SK-N-SH (cell line): ENCODE data around the gene GASK1A. TPM values are rescaled to one million over a fixed set of nuclear protein-coding genes. Genes with fewer than 3 reads are reported as not detected.

ENCODE experiments used
- CTCF ChIA-PET: fragments of 300-600, 350-600 bp; formaldehyde crosslinking; extraction: SDS; loops from one replicate; lab custom pipeline; 2021; lab: Yijun Ruan, JAX
- POLR2A ChIA-PET: fragments of 350-600 bp; sonication (Branson Sonifier 250); formaldehyde crosslinking; extraction: SDS; loops from one replicate; lab custom pipeline; 2020; ENCODE audit warnings: antibody characterized with exemption, inconsistent platforms; lab: Yijun Ruan, JAX
- DNase-seq: peaks from one replicate; pipeline ENCODE4 v3.0.0; 2012
- H2AFZ ChIP-seq: fragments of 200-600 bp; sonication (generic); 2 replicates; pipeline ENCODE4 v1.8.1; 2016; ENCODE audit warnings: antibody characterized with exemption, mild to moderate bottlenecking, low read depth
- H3F3A ChIP-seq: fragments of 200-600 bp; sonication (generic); replicated peaks from 2 replicates; pipeline ENCODE3; 2016; ENCODE audit warnings: antibody characterized with exemption, mild to moderate bottlenecking; ENCODE audit not compliant: insufficient read depth
- H3K27ac ChIP-seq, 2 experiments: fragments of 200-500 bp in 1 of 2; fragments of 200-600 bp in 1 of 2; sonication (Bioruptor generic) in 1 of 2; sonication (generic), shearing (Covaris generic) in 1 of 2; 2 replicates each; pipeline versions ENCODE4 v1.5.1 to v1.6.1; 2014 to 2016; ENCODE audit warnings: low read depth in 2 of 2, inconsistent platforms in 1 of 2, low read length in 1 of 2, mild to moderate bottlenecking in 1 of 2, mixed read lengths in 1 of 2
- H3K27me3 ChIP-seq: fragments of 200-600 bp; sonication (generic), shearing (Covaris generic); 2 replicates; pipeline ENCODE4 v1.6.1; 2016; ENCODE audit warnings: mixed run types; ENCODE audit not compliant: insufficient read depth
- H3K36me3 ChIP-seq, 2 experiments: fragments of 200-500 bp in 1 of 2; fragments of 200-600 bp in 1 of 2; sonication (Bioruptor generic) in 1 of 2; sonication (generic) in 1 of 2; replicated peaks in 1 of 2; 2 replicates each; pipeline versions ENCODE3 to v1.5.1; 2014 to 2016; ENCODE audit warnings: low read length in 1 of 2, mild to moderate bottlenecking in 1 of 2; ENCODE audit not compliant: insufficient read depth in 2 of 2, control insufficient read depth in 1 of 2
- H3K4me1 ChIP-seq, 2 experiments: fragments of 200-500 bp in 1 of 2; fragments of 200-600 bp in 1 of 2; sonication (Bioruptor generic) in 1 of 2; sonication (generic), shearing (Covaris generic) in 1 of 2; 2 replicates each; pipeline versions ENCODE4 v1.5.1 to v1.6.1; 2014 to 2016; ENCODE audit warnings: low read depth in 1 of 2, low read length in 1 of 2, mixed run types in 1 of 2; ENCODE audit not compliant: insufficient read depth in 2 of 2, control insufficient read depth in 1 of 2
- H3K4me2 ChIP-seq: fragments of 200-600 bp; sonication (generic), shearing (Covaris generic); 2 replicates; pipeline ENCODE4 v1.6.1; 2017; ENCODE audit warnings: mixed run types
- H3K4me3 ChIP-seq, 2 experiments: fragments of 200-500 bp in 1 of 2; fragments of 200-600 bp in 1 of 2; sonication (Bioruptor generic) in 1 of 2; sonication (generic), shearing (Covaris generic) in 1 of 2; 2 replicates each; pipeline versions ENCODE4 v1.5.1 to v1.8.1; 2014 to 2016; ENCODE audit warnings: low read depth in 2 of 2, inconsistent platforms in 1 of 2, low read length in 1 of 2, mild to moderate bottlenecking in 1 of 2, mixed read lengths in 1 of 2, moderate library complexity in 1 of 2
- H3K79me2 ChIP-seq: fragments of 200-600 bp; sonication (generic); 2 replicates; pipeline ENCODE4 v1.8.1; 2017; ENCODE audit warnings: mild to moderate bottlenecking; ENCODE audit not compliant: insufficient read depth
- H3K9ac ChIP-seq: fragments of 200-600 bp; sonication (generic); 2 replicates; pipeline ENCODE4 v1.6.1; 2017; ENCODE audit warnings: mixed run types
- H3K9me2 ChIP-seq: fragments of 200-600 bp; sonication (generic); 2 replicates; pipeline ENCODE4 v1.6.1; 2017; ENCODE audit warnings: mixed run types
- H3K9me3 ChIP-seq: fragments of 200-600 bp; sonication (generic); 2 replicates; pipeline ENCODE4 v1.6.1; 2017; ENCODE audit warnings: mixed run types, mild to moderate bottlenecking, moderate library complexity
- H4K20me1 ChIP-seq: fragments of 200-600 bp; sonication (generic); 2 replicates; pipeline ENCODE4 v1.6.1; 2017; ENCODE audit warnings: mild to moderate bottlenecking, mixed run types; ENCODE audit not compliant: insufficient read depth
- CTCF ChIP-seq: fragments of 200-600 bp; sonication (generic); IDR thresholded peaks from 2 replicates; pipeline ENCODE4 v1.6.1; 2017; ENCODE audit warnings: antibody characterized with exemption, mild to moderate bottlenecking, moderate library complexity
- EP300 ChIP-seq, 2 experiments: IDR thresholded peaks; 2 replicates each; pipeline versions ENCODE4 v1.4.0 to v1.6.1; 2012; ENCODE audit warnings: borderline replicate concordance in 1 of 2, low read depth in 1 of 2, low read length in 1 of 2
- FOSL2 ChIP-seq: IDR thresholded peaks from 2 replicates; pipeline ENCODE4 v1.4.0; 2012; ENCODE audit warnings: low read depth, mild to moderate bottlenecking, moderate library complexity, borderline replicate concordance
- FOXJ3 ChIP-seq: sonication (generic); formaldehyde crosslinking; IDR thresholded peaks from 2 replicates; pipeline ENCODE4 v1.5.1; 2020; ENCODE audit warnings: mild to moderate bottlenecking, missing genetic modification reagents
- FOXM1 ChIP-seq: IDR thresholded peaks from 2 replicates; pipeline ENCODE4 v1.4.0; 2012; ENCODE audit warnings: low read depth, mild to moderate bottlenecking
- GABPA ChIP-seq: IDR thresholded peaks from 2 replicates; pipeline ENCODE4 v1.4.0; 2012; ENCODE audit warnings: low read depth, mild to moderate bottlenecking
- GATA2 ChIP-seq: sonication (generic); formaldehyde crosslinking; IDR thresholded peaks from 2 replicates; pipeline ENCODE4 v1.5.0; 2020; ENCODE audit warnings: mild to moderate bottlenecking, missing genetic modification reagents
- MAX ChIP-seq: IDR thresholded peaks from 2 replicates; pipeline ENCODE4 v1.4.0; 2012; ENCODE audit warnings: low read depth
- MEF2A ChIP-seq: IDR thresholded peaks from 2 replicates; pipeline ENCODE4 v1.4.0; 2012; ENCODE audit warnings: low read depth, borderline replicate concordance
- NRF1 ChIP-seq: IDR thresholded peaks from 2 replicates; pipeline ENCODE4 v1.6.1; 2012; ENCODE audit warnings: low read depth, mild to moderate bottlenecking, low read length
- PBX3 ChIP-seq: IDR thresholded peaks from 2 replicates; pipeline ENCODE4; 2012
- POLR2AphosphoS5 ChIP-seq: IDR thresholded peaks from 2 replicates; pipeline ENCODE4 v1.6.1; 2012; ENCODE audit warnings: low read depth, low read length
- RAD21 ChIP-seq: IDR thresholded peaks from 2 replicates; pipeline ENCODE4 v1.6.1; 2012; ENCODE audit warnings: mild to moderate bottlenecking, low read length
- REST ChIP-seq: IDR thresholded peaks from 2 replicates; pipeline ENCODE4 v1.6.1; 2012; ENCODE audit warnings: mild to moderate bottlenecking, low read depth, low read length, moderate library complexity
- RFX5 ChIP-seq: IDR thresholded peaks from 2 replicates; pipeline ENCODE4 v1.6.1; 2012; ENCODE audit warnings: mild to moderate bottlenecking, improper control_type of control experiment, low read length
- RXRA ChIP-seq: IDR thresholded peaks from 2 replicates; pipeline ENCODE4 v1.4.0; 2012; ENCODE audit warnings: low read depth, mild to moderate bottlenecking, borderline replicate concordance
- SIN3A ChIP-seq: IDR thresholded peaks from 2 replicates; pipeline ENCODE4 v1.6.1; 2012; ENCODE audit warnings: low read depth, mild to moderate bottlenecking, low read length, moderate library complexity, borderline replicate concordance
- TAF1 ChIP-seq: IDR thresholded peaks from 2 replicates; pipeline ENCODE4 v1.6.1; 2012; ENCODE audit warnings: low read depth, mild to moderate bottlenecking, low read length, moderate library complexity, borderline replicate concordance
- TCF12 ChIP-seq: IDR thresholded peaks from 2 replicates; pipeline ENCODE4 v1.4.0; 2012
- TEAD4 ChIP-seq: IDR thresholded peaks from 2 replicates; pipeline ENCODE4 v1.4.0; 2012; ENCODE audit warnings: mild to moderate bottlenecking, borderline replicate concordance; ENCODE audit not compliant: insufficient read depth
- YY1 ChIP-seq: IDR thresholded peaks from 2 replicates; pipeline ENCODE4 v1.4.0; 2012; ENCODE audit warnings: low read depth, mild to moderate bottlenecking
- WGBS: methylation state at CpG from one replicate; pipeline ENCODE4 v1.1.6; 2017; ENCODE audit warnings: low lambda C conversion rate; 5-methylcytosine and 5-hydroxymethylcytosine counted together
- polyA plus RNA-seq, 3 experiments: library from polyadenylated mRNA; depleted of rRNA; stranded (reverse); fragments of >200 nt; gene quantifications; 2 replicates each; pipeline ENCODE4 v1.2.3, GENCODE V29; 2012

GASK1A gene
- polyA plus RNA-seq, 1 of the 3 experiments (the other 2 are of a cell fraction) = not detected

- TF ChIP-seq TAF1 = no peak
- TF ChIP-seq TCF12 = no peak
- no peak for TF ChIP-seq PBX3
- no peak for TF ChIP-seq NRF1
- TF ChIP-seq GABPA = no peak
- TF ChIP-seq SIN3A = no peak
- no peak for TF ChIP-seq MEF2A
- TF ChIP-seq REST = no peak
- TF ChIP-seq POLR2AphosphoS5 = no peak
- TF ChIP-seq GATA2 (CRISPR knock-in tag) = no peak
- TF ChIP-seq RAD21 = no peak
- CTCF ChIA-PET = interaction anchor here (1.0 kb wide), 1 partner anchor 26 kb away, joined by 3 read pairs; no protein-coding TSS in a partner anchor
- Histone ChIP-seq H3K27ac (no peak overlapping the region), H3K4me2 (no peak overlapping the region), H3F3A (no peaks in the 10 kb centered on the region), H3K9ac (no peak overlapping the region), H4K20me1 (no peaks in the 10 kb centered on the region), H3K36me3 (no peaks in the 10 kb centered on the region), H3K79me2 (no peaks in the 10 kb centered on the region), H3K9me2 (no peaks in the 10 kb centered on the region), H3K4me1 (no peaks in the 10 kb centered on the region), H3K27me3 (no peaks in the 10 kb centered on the region; the same call in 1 of the 2 replicates), H3K4me3 (no peak overlapping the region), H2AFZ (no peak overlapping the region), H3K9me3 (no peaks in the 10 kb centered on the region)
- no peak for DNase-seq
- WGBS = 71% methylated on average over 37 of the region's 43 CpGs
- POLR2A ChIA-PET = no interaction called here
Measured at GRCh38 chr3:42936157-42936981, 42.7 kb upstream of the GASK1A start.

DNA sequence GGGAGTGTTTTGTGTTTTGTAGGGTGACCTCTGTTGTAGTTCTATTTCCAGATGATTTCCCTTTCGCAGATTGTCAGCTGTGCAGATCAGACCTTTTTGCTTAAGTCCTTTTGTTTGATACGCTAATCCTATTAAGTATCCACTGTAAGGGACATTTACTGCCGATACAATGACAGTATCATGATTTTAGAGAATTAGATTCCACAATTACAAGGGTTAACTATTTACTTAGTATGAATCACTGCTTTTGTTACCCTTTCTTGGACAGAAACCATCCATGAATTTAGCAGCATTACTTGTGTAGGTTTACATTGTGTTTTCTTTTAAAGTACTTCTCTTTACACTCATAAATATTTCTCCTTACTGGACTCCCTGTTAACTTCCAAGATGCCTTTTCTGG is 41.8 kb upstream of the GASK1A start:
- CTCF ChIA-PET = interaction anchor here (1.0 kb wide), 1 partner anchor 25 kb away, joined by 3 read pairs; no protein-coding TSS in a partner anchor
- POLR2A ChIA-PET = no interaction called here
- Histone ChIP-seq H3K27me3 (no peaks in the 10 kb centered on the region; the same call in 1 of the 2 replicates), H3K4me2 (no peak overlapping the region), H3K36me3 (no peaks in the 10 kb centered on the region), H3K79me2 (no peaks in the 10 kb centered on the region), H3K4me1 (no peaks in the 10 kb centered on the region), H3F3A (no peaks in the 10 kb centered on the region), H3K27ac (no peak overlapping the region), H3K9ac (no peak overlapping the region), H4K20me1 (no peaks in the 10 kb centered on the region), H3K4me3 (no peak overlapping the region), H3K9me2 (no peaks in the 10 kb centered on the region), H3K9me3 (no peaks in the 10 kb centered on the region), H2AFZ (no peak overlapping the region)
- WGBS = 45% methylated on average over 3 of the region's 3 CpGs
- no peak for DNase-seq
- no peak for TF ChIP-seq GATA2 (CRISPR knock-in tag)
- TF ChIP-seq MAX = no peak
- no peak for TF ChIP-seq TCF12
- TF ChIP-seq RXRA = no peak
- no peak for TF ChIP-seq EP300 (IDR thresholded peaks at IDR 0.05; ENCODE audit: borderline replicate concordance in 1 of 2, low read depth in 1 of 2, low read length in 1 of 2)
- TF ChIP-seq FOXJ3 (CRISPR knock-in tag) = no peak
- no peak for TF ChIP-seq FOXM1
- no peak for TF ChIP-seq YY1
- no peak for TF ChIP-seq RFX5
- no peak for TF ChIP-seq TAF1
- no peak for TF ChIP-seq FOSL2
- TF ChIP-seq TEAD4 = no peak
- TF ChIP-seq CTCF = no peak
